ENCODE data around the gene COLQ. TPM values are rescaled to one million over a fixed set of nuclear protein-coding genes. Genes with fewer than 3 reads are reported as not detected.
A peak's percentile ranks its signal among the peaks of the same experiment; 100 is the strongest.
"Not testable (repeated sequence)": the region's sequence is repeated elsewhere in the genome, so short reads cannot be mapped to it uniquely, and the experiment has no call there.

The COLQ gene
- total RNA-seq, 1 donor from 2014 or later: 2.2 TPM

DNA sequence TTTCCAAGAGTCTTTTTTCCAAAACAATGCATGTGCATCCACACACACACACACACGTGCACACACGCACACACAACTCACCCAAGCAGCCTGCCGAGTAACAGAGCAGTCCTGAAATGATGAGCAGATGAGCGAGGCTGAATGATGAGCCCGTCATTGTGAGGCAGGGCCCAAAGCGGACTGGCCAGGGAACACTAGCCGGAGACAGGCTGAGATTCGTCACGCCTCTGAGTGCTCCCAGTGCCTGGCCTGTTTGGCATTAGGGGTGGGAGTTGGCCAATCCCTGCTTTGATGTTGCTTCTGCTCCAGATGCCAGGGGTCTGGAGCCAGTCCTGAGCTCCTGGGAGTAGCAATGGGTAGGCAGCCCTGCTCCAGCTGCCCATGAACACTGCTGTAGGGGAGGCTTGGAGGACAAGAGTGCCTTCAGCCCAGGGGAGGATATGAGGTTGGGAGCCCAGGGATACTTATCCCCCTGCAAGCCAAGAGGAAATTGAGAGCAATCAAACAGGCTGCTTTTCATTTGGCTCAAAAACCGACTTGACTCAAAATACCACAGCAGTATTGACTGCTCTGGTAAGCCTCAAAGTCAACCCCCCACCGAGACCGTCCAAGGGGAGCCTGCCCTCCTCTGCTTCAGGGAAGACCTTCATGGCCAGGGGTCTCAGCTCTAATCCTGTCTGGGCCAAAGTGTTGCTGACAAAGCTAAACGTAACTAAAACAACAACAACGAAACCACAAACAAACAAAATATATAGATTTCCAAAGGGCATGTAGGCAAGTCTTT lies 22.9 kb downstream of the COLQ start:
- DNase-seq (no peak), ATAC-seq (ENCODE audit: poor library complexity) (no peak)
- intact Hi-C loops (cut with DNase I): no loop called here

GRCh38 chr3:15497964-15498363 lies 23.5 kb downstream of the COLQ start:
- intact Hi-C loops (cut with DNase I): no loop called here
- DNase-seq (no peak), ATAC-seq (ENCODE audit: poor library complexity) (no peak)

- DNase-seq: no peak
- intact Hi-C loops (cut with DNase I): no loop called here
- peak; percentile 43 for ATAC-seq (ENCODE audit: poor library complexity)
These were observed 25.2 kb downstream of the COLQ start for GRCh38 chr3:15496341-15496664.

GRCh38 chr3:15495461-15496340 lies 25.8 kb downstream of the COLQ start:
- intact Hi-C loops (cut with DNase I): no loop called here
- no peak for DNase-seq
- peak; percentile 51 for ATAC-seq (ENCODE audit: poor library complexity)

- no peak for DNase-seq
- intact Hi-C loops (cut with DNase I): no loop called here
These were observed 28.1 kb downstream of the COLQ start for GRCh38 chr3:15493436-15493835.

GRCh38 chr3:15492847-15493360 lies 28.6 kb downstream of the COLQ start:
- ATAC-seq (ENCODE audit: poor library complexity): no peak
- DNase-seq: no peak
- intact Hi-C loops (cut with DNase I): no loop called here

More at GRCh38 chr3:15493436-15493835, 28.1 kb downstream of the COLQ start:
- ATAC-seq (ENCODE audit: poor library complexity): no peak

DNA sequence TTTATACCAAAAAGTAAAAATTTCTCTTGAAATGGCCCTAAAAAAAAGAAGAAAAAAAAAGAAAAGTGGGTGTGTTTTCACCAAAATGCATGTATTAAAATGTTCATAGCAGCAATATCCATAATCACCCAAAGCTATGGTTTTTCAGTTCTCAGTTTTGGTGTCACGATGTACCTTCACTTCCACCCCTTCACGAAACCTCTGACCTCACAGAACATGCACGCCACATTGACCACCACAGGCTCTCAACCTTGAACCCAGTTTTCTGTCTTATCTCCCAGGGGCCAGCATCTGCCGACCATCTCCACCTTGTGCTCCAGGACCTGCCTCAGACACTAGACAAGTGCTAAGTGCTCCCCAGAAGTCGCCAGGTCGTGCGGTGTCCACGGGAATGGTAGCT lies 30.4 kb downstream of the COLQ start:
- intact Hi-C loops (cut with DNase I): no loop called here
- ATAC-seq (ENCODE audit: poor library complexity): no peak
- DNase-seq: no peak

DNA sequence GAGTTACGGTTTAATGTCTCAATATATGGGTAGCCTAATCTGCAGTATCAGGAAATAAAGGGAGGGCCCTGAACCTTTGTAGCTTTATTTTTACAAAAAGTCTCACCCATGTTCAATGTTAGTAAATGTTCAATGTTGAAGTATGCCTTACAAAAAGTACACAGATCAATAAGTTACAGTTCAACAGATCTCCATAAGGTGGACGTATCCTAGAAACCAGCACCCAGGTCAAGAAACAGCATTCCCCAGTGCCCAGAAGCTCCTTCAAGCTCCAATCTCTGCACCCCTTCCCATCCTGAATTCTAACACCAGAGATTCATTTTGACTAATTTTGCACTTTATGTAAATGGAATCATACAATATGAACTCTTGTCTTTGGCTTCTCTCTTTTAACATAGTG lies 31.3 kb downstream of the COLQ start:
- intact Hi-C loops (cut with DNase I): no loop called here
- ATAC-seq (ENCODE audit: poor library complexity): no peak
- no peak for DNase-seq

- intact Hi-C loops (cut with DNase I): no loop called here
- DNase-seq: no peak
- ATAC-seq (ENCODE audit: poor library complexity): no peak
These were observed 33.5 kb downstream of the COLQ start for GRCh38 chr3:15488002-15488401.

GRCh38 chr3:15486979-15487378 lies 34.5 kb downstream of the COLQ start:
- ATAC-seq (ENCODE audit: poor library complexity) (no peak), DNase-seq (no peak)
- intact Hi-C loops (cut with DNase I): no loop called here

DNA sequence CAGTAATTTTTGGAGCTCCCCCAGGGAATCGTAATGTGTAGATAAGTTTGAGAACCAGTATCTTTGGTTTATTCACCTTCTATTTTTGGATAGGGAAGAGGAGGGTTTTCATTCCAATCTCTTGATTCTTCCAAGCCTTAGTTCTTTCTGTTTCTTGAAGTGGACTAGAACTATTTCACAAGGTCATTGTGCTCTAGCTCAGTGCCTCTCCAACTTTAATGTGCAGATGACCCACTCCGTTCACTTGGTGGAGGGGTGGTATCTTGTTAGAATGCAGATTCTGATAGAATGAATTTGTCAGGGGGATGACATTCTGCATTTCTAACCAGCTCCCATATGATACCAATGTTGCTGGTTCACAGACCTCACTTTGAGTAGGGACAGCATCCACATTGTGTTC lies 35.5 kb downstream of the COLQ start:
- no peak for ATAC-seq (ENCODE audit: poor library complexity)
- no peak for DNase-seq

GRCh38 chr3:15484551-15484950 lies 37.0 kb downstream of the COLQ start:
- DNase-seq; ATAC-seq (ENCODE audit: poor library complexity); intact Hi-C loops (cut with DNase I): not testable (repeated sequence)

More for the DNA sequence above, 35.5 kb downstream of the COLQ start:
- intact Hi-C loops (cut with DNase I): no loop called here

DNA sequence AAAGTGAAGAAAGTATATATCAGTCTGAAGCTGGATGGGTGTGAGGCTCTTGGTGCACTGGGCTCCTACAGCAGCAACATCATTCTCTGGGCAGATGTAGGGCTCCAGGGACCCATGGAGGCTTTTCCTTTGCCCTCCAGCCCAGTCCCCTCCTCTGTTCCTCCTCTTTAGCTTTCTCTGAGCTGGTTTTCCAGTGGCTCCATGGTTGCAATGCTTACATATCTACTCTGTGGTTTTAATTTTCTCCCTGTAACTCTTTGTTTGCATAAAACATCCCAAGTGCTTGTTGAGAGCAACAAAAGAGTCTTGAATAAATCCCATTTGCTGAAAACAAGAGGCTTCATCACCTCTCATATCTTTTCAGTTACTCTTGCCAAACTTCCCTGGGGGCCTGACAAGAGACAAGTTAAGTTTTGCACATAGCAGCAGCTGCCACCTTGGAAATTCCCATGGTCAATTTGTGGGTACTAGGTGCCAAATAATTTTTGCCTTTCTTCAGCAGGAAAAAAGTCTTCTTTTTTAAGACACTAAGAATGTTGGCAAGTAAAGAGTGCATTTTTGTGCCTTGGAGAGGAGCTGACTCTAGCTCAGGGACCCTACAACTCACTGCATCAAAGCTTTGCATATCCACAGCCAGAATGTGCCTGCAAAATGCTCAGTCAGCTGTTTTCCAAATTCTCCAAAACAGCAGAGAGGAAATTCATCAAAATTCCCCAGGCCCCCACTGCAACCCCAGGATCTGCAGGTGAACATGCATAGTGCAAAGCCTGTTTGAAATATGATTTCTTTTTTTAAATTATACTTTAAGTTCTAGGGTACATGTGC lies 41.9 kb downstream of the COLQ start:
- intact Hi-C loops (cut with DNase I): no loop called here
- ATAC-seq (ENCODE audit: poor library complexity) (peak; percentile 8), DNase-seq (no peak)

DNA sequence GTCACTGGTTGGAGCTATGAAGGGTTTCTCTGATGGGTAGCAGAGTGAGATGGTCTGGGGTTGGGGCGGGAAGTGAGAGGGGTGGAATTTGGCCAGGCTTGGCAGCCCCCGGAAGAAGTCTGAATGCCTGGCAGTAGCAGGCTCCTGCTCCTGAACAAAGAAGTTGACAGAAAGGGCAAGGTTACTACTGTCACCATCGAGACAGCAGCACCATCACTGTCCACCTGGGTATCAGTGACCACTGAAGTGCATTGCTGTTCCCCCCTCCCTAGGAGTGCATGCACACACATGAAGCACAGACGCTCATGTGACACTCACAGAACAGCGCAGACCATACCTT lies 42.9 kb downstream of the COLQ start:
- ATAC-seq (ENCODE audit: poor library complexity): no peak

DNA sequence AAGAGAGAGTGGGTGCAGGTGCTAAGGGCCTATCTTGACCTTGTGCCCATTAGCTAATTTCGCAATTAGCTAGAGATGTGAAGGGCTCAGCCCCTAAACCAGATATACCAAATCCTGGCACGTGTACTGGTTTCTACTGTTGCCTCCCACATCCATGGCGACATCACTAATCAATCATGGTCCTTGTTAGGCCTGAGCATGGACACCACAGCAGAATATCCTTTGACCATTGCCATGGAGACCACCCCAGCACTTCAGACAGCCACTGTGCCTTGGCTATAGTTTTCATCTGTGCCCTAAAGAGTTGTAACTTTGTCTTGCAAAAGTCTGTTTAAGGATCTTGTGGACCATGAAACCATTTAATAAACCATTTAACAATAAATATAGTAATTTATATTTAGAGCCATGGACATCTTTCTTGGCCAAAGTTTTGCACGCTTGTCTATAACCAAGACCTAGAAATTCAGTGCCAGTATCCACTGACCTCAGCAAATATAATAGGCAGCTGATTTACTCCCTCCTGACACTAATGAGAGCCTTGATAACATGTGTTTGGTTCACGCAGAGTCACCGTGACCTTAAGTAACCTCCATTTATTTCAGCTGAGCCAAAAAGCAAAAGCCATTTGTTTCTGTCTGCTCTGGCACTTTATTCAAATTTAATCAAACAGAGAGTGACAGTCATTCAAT lies 43.4 kb downstream of the COLQ start:
- peak; percentile 92 for ATAC-seq (ENCODE audit: poor library complexity)
- no peak for DNase-seq

More for the DNA sequence above, 42.9 kb downstream of the COLQ start:
- intact Hi-C loops (cut with DNase I): no loop called here
- no peak for DNase-seq

GRCh38 chr3:15476378-15476777 lies 45.1 kb downstream of the COLQ start:
- intact Hi-C loops (cut with DNase I): no loop called here
- ATAC-seq (ENCODE audit: poor library complexity): peak; percentile 19

More for the DNA sequence above, 43.4 kb downstream of the COLQ start:
- intact Hi-C loops (cut with DNase I): no loop called here

DNA sequence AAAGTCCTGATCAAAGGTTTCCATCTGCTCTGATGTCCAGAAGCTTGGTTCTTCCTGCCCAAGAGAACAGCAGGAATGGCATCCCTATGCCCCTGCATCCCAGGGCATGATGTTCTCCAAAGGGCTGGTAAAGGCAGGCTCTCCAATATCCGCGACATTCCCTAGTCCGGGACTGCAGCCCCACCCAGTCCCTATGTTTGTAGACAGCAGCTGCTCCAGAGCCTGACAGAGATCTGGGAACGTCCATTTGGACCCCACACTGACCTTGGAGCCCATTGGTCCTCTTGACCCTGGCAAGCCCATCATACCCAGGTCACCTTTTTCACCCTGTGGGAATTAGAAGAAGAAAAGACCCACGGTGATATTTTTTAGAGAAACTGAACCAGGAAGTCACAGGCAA lies 46.3 kb downstream of the COLQ start:
- DNase-seq (no peak), ATAC-seq (ENCODE audit: poor library complexity) (no peak)
- intact Hi-C loops (cut with DNase I): no loop called here

More at GRCh38 chr3:15476378-15476777, 45.1 kb downstream of the COLQ start:
- no peak for DNase-seq

DNA sequence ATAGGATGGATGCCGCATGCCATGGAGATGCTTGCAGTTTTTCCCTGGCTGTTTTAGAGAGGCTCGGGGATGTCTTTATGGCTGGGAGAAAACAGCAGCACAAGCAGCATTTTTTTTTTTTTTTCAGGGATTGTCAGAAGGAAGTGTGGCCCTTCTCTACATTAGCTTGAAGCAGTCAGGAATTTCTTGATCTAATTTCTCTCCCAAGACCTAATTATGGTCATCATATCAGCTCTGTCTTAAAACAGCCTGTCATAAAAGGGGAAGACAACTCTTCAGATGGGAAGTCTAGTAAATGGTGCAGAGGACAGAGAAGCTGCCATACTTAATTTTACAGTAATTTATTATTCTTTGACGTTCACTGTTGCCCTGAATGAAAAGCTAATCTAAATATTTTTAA lies 49.6 kb downstream of the COLQ start:
- DNase-seq: no peak
- ATAC-seq (ENCODE audit: poor library complexity): no peak
- intact Hi-C loops (cut with DNase I): no loop called here

Measured in Right ventricle myocardium superior (tissue), 1 donor.